Suprapubic skin (tissue), 3 donors: Measurements from ENCODE around the gene FAM107A.

Experiments used
- CTCF ChIP-seq, 2 donors: fragments of 200-600 bp in 1 of 2; fragments of 450-650 bp in 1 of 2; sonication (generic) in 1 of 2; IDR thresholded peaks; one replicate each; pipeline ENCODE4 v1.5.1; 2016 to 2019; ENCODE audit warnings: antibody characterized with exemption in 2 of 2, mild to moderate bottlenecking in 1 of 2, moderate library complexity in 1 of 2
- POLR2A ChIP-seq, 2 donors: fragments of 450-650 bp; IDR thresholded peaks; one replicate each; pipeline ENCODE4 v1.6.1; 2017; ENCODE audit warnings: antibody characterized with exemption in 2 of 2, mild to moderate bottlenecking in 2 of 2, moderate library complexity in 2 of 2

- TF ChIP-seq CTCF (IDR thresholded peaks at IDR 0.05) = no peak
- no peak for TF ChIP-seq POLR2A (IDR thresholded peaks at IDR 0.05)
Measured at GRCh38 chr3:58625196-58625824, 48.1 kb upstream of the FAM107A start.
